Measurements from ENCODE around the gene PPP1R9B.

Gene PPP1R9B

GRCh38 chr17:50087912-50088405 is 62.5 kb downstream of the PPP1R9B start:
- no peak for DNase-seq

- DNase-seq = peak; percentile 80
Observed at GRCh38 chr17:50087246-50087911, 63.1 kb downstream of the PPP1R9B start.

All from CD4-positive, alpha-beta T cell treated with Interleukin-21 for 1 hour (primary cell).